Trophoblast cell (in vitro differentiated cells and primary cell): ENCODE measurements around the gene KCNK10.

Experiments
- DNase-seq, 2 donors: peaks; one replicate each; pipeline ENCODE4 v3.0.0-alpha.2; 2016
- H2AFZ ChIP-seq: 2 replicates; pipeline ENCODE4 v1.6.1; 2013; ENCODE audit warnings: low read length, moderate library complexity, mild to moderate bottlenecking; ENCODE audit not compliant: insufficient read depth, poor library complexity
- H2AK5ac ChIP-seq: 2 replicates; pipeline ENCODE4 v1.6.1; 2013; ENCODE audit warnings: mild to moderate bottlenecking, low read length
- H2BK120ac ChIP-seq: 2 replicates; pipeline ENCODE4 v1.6.1; 2013; ENCODE audit warnings: low read length, mild to moderate bottlenecking, moderate library complexity; ENCODE audit not compliant: insufficient read depth, poor library complexity
- H2BK12ac ChIP-seq: 2 replicates; pipeline ENCODE4 v1.6.1; 2013; ENCODE audit warnings: mild to moderate bottlenecking, low read length, moderate library complexity
- H2BK5ac ChIP-seq: 2 replicates; pipeline ENCODE4 v1.6.1; 2013; ENCODE audit warnings: low read length, low read depth, moderate library complexity, mild to moderate bottlenecking; ENCODE audit not compliant: poor library complexity
- H3K14ac ChIP-seq: 2 replicates; pipeline ENCODE4 v1.6.1; 2013; ENCODE audit warnings: mild to moderate bottlenecking, low read length
- H3K18ac ChIP-seq: 2 replicates; pipeline ENCODE4 v1.6.1; 2013; ENCODE audit warnings: mild to moderate bottlenecking, low read length
- H3K23ac ChIP-seq: 2 replicates; pipeline ENCODE4 v1.6.1; 2013; ENCODE audit warnings: low read length
- H3K27ac ChIP-seq: 2 replicates; pipeline ENCODE4 v1.5.1; 2013; ENCODE audit warnings: low read depth, mild to moderate bottlenecking, inconsistent platforms, low read length, moderate library complexity
- H3K27me3 ChIP-seq: 2 replicates; pipeline ENCODE4 v1.6.1; 2013; ENCODE audit warnings: inconsistent platforms, mild to moderate bottlenecking, low read length, moderate library complexity; ENCODE audit not compliant: insufficient read depth
- H3K36me3 ChIP-seq, 2 experiments: 1 replicate in 1 of 2; 2 replicates in 1 of 2; pipeline ENCODE4 v1.6.1; 2013; ENCODE audit warnings: low read length in 2 of 2, mild to moderate bottlenecking in 2 of 2, moderate library complexity in 1 of 2; ENCODE audit not compliant: insufficient read depth in 2 of 2, control insufficient read depth in 1 of 2
- H3K4ac ChIP-seq: 2 replicates; pipeline ENCODE4 v1.6.1; 2013; ENCODE audit warnings: low read depth, mild to moderate bottlenecking, low read length, moderate library complexity
- H3K4me1 ChIP-seq, 2 experiments: 1 replicate in 1 of 2; 2 replicates in 1 of 2; pipeline ENCODE4 v1.6.1; 2013; ENCODE audit warnings: low read length in 2 of 2, mild to moderate bottlenecking in 2 of 2, moderate library complexity in 1 of 2; ENCODE audit not compliant: insufficient read depth in 2 of 2, control insufficient read depth in 1 of 2
- H3K4me2 ChIP-seq: 2 replicates; pipeline ENCODE4 v1.6.1; 2013; ENCODE audit warnings: inconsistent platforms, mild to moderate bottlenecking, low read length, moderate library complexity
- H3K4me3 ChIP-seq: 2 replicates; pipeline ENCODE4 v1.5.1; 2013; ENCODE audit warnings: mild to moderate bottlenecking, low read depth, low read length, inconsistent platforms
- H3K79me1 ChIP-seq: one replicate; pipeline ENCODE4 v1.6.1; 2013; ENCODE audit warnings: low read length
- H3K79me2 ChIP-seq: 2 replicates; pipeline ENCODE4 v1.6.1; 2013; ENCODE audit warnings: low read length, mild to moderate bottlenecking; ENCODE audit not compliant: control insufficient read depth, insufficient read depth, poor library complexity
- H3K9ac ChIP-seq: 2 replicates; pipeline ENCODE4 v1.6.1; 2013; ENCODE audit warnings: mild to moderate bottlenecking, low read length
- H3K9me3 ChIP-seq: 2 replicates; pipeline ENCODE4 v1.6.1; 2013; ENCODE audit warnings: low read depth, mild to moderate bottlenecking, control low read depth, inconsistent platforms, low read length; ENCODE audit not compliant: insufficient read depth
- H4K12ac ChIP-seq: 2 replicates; pipeline ENCODE4 v1.6.1; 2013; ENCODE audit warnings: low read depth, mild to moderate bottlenecking, low read length, moderate library complexity
- H4K8ac ChIP-seq: 2 replicates; pipeline ENCODE4 v1.6.1; 2013; ENCODE audit warnings: low read depth, mild to moderate bottlenecking, low read length, moderate library complexity
- H4K91ac ChIP-seq: one replicate; pipeline ENCODE4 v1.6.1; 2013; ENCODE audit warnings: low read depth, mild to moderate bottlenecking, low read length, moderate library complexity
- WGBS: extraction: QIAGEN DNeasy Blood & Tissue Kit; methylation state at CpG from one replicate; pipeline ENCODE4 v1.1.7; 2013; ENCODE audit warnings: missing lambda C conversion rate; ENCODE audit not compliant: insufficient read length, insufficient coverage; ENCODE audit errors: extremely low coverage; 5-methylcytosine and 5-hydroxymethylcytosine counted together

Gene KCNK10

GRCh38 chr14:88281447-88281846 lies 41.6 kb downstream of the KCNK10 start:
- H3K23ac ChIP-seq, result no peak overlapping the region
- H2BK5ac ChIP-seq, result no peak overlapping the region
- H2BK120ac ChIP-seq, result no peak overlapping the region
- no peaks in the 10 kb centered on the region for H3K4me1 ChIP-seq
- DNase-seq, result no peak
- no CpG with 5 or more reads among the region's 3 CpGs for WGBS
- no peak overlapping the region for H4K12ac ChIP-seq
- H3K9me3 ChIP-seq, result no peaks in the 10 kb centered on the region
- no peak overlapping the region for H3K9ac ChIP-seq
- H3K4ac ChIP-seq, result no peak overlapping the region
- no peaks in the 10 kb centered on the region for H3K36me3 ChIP-seq
- H3K27ac ChIP-seq, result no peak overlapping the region
- no peaks in the 10 kb centered on the region for H3K27me3 ChIP-seq
- H3K79me1 ChIP-seq, result no peaks in the 10 kb centered on the region
- H3K4me2 ChIP-seq, result no peak overlapping the region
- H2BK12ac ChIP-seq, result no peak overlapping the region
- no peak overlapping the region for H3K18ac ChIP-seq
- no peak overlapping the region for H2AK5ac ChIP-seq
- no peak overlapping the region for H4K8ac ChIP-seq
- no peaks in the 10 kb centered on the region for H3K79me2 ChIP-seq
- no peak overlapping the region for H3K4me3 ChIP-seq
- H2AFZ ChIP-seq, result no peak overlapping the region
- H3K14ac ChIP-seq, result no peak overlapping the region
- no peak overlapping the region for H4K91ac ChIP-seq

GRCh38 chr14:88276923-88277596 lies 46.0 kb downstream of the KCNK10 start:
- no CpG with 5 or more reads among the region's 3 CpGs for WGBS
- H3K4me1 ChIP-seq, result no peaks in the 10 kb centered on the region
- H3K4me3 ChIP-seq, result no peak overlapping the region
- no peak overlapping the region for H2AK5ac ChIP-seq
- no peak overlapping the region for H4K12ac ChIP-seq
- no peaks in the 10 kb centered on the region for H3K36me3 ChIP-seq
- H2BK120ac ChIP-seq, result no peak overlapping the region
- H3K18ac ChIP-seq, result no peak overlapping the region
- H3K4me2 ChIP-seq, result no peak overlapping the region
- H3K27me3 ChIP-seq, result no peaks in the 10 kb centered on the region
- no peak overlapping the region for H2AFZ ChIP-seq
- no peak overlapping the region for H4K91ac ChIP-seq
- no peak overlapping the region for H3K14ac ChIP-seq
- H2BK5ac ChIP-seq, result no peak overlapping the region
- no peak for DNase-seq
- no peak overlapping the region for H2BK12ac ChIP-seq
- no peak overlapping the region for H3K23ac ChIP-seq
- H3K27ac ChIP-seq, result no peak overlapping the region
- no peaks in the 10 kb centered on the region for H3K79me2 ChIP-seq
- H3K9ac ChIP-seq, result no peak overlapping the region
- no peaks in the 10 kb centered on the region for H3K79me1 ChIP-seq
- H3K9me3 ChIP-seq, result no peaks in the 10 kb centered on the region
- H4K8ac ChIP-seq, result no peak overlapping the region
- no peak overlapping the region for H3K4ac ChIP-seq

- no peaks in the 10 kb centered on the region for H3K27me3 ChIP-seq
- no peaks in the 10 kb centered on the region for H3K4me1 ChIP-seq
- no peak overlapping the region for H3K27ac ChIP-seq
- H2AFZ ChIP-seq, result no peak overlapping the region
- no peak overlapping the region for H3K4me2 ChIP-seq
- H3K79me1 ChIP-seq, result no peaks in the 10 kb centered on the region
- H3K9ac ChIP-seq, result no peak overlapping the region
- H4K12ac ChIP-seq, result no peak overlapping the region
- no peak overlapping the region for H3K4ac ChIP-seq
- H3K14ac ChIP-seq, result no peak overlapping the region
- no peak overlapping the region for H2BK5ac ChIP-seq
- no CpG with 5 or more reads among the region's 10 CpGs for WGBS
- H2BK12ac ChIP-seq, result no peak overlapping the region
- H3K9me3 ChIP-seq, result no peaks in the 10 kb centered on the region
- no peak overlapping the region for H2BK120ac ChIP-seq
- no peak overlapping the region for H4K91ac ChIP-seq
- no peak overlapping the region for H4K8ac ChIP-seq
- H2AK5ac ChIP-seq, result no peak overlapping the region
- no peaks in the 10 kb centered on the region for H3K79me2 ChIP-seq
- DNase-seq, result no peak
- H3K18ac ChIP-seq, result no peak overlapping the region
- no peak overlapping the region for H3K4me3 ChIP-seq
- no peaks in the 10 kb centered on the region for H3K36me3 ChIP-seq
- no peak overlapping the region for H3K23ac ChIP-seq
These were observed 50.4 kb downstream of the KCNK10 start for GRCh38 chr14:88272390-88273269.

- H3K9me3 ChIP-seq, result peaks cover under 1% of the 10 kb centered on the region
- H3K36me3 ChIP-seq, result no peaks in the 10 kb centered on the region
- H3K27ac ChIP-seq, result no peak overlapping the region
- H3K79me1 ChIP-seq, result no peaks in the 10 kb centered on the region
- no peak overlapping the region for H2BK5ac ChIP-seq
- no peak overlapping the region for H3K4me2 ChIP-seq
- H2BK120ac ChIP-seq, result no peak overlapping the region
- no peak overlapping the region for H2BK12ac ChIP-seq
- no peak overlapping the region for H3K4me3 ChIP-seq
- H4K12ac ChIP-seq, result no peak overlapping the region
- no peak overlapping the region for H2AFZ ChIP-seq
- no peaks in the 10 kb centered on the region for H3K4me1 ChIP-seq
- no peak overlapping the region for H2AK5ac ChIP-seq
- H4K91ac ChIP-seq, result no peak overlapping the region
- H3K23ac ChIP-seq, result no peak overlapping the region
- no peak overlapping the region for H3K14ac ChIP-seq
- no peaks in the 10 kb centered on the region for H3K27me3 ChIP-seq
- H3K79me2 ChIP-seq, result no peaks in the 10 kb centered on the region
- H3K4ac ChIP-seq, result no peak overlapping the region
- no CpG with 5 or more reads among the region's 2 CpGs for WGBS
- no peak overlapping the region for H3K18ac ChIP-seq
- no peak for DNase-seq
- H4K8ac ChIP-seq, result no peak overlapping the region
- H3K9ac ChIP-seq, result no peak overlapping the region
These were observed 51.9 kb downstream of the KCNK10 start for GRCh38 chr14:88271205-88271604.
